OCI-LY7 (cell line): ENCODE data around the gene SPATS2L.

ENCODE experiments used
- CTCF ChIP-seq: fragments of 200-600 bp; sonication (generic); conservative IDR thresholded peaks from 2 replicates; pipeline ENCODE4 v1.5.1; 2014; ENCODE audit warnings: mild to moderate bottlenecking, antibody characterized with exemption, low read length, moderate library complexity, mixed read lengths
- EZH2phosphoT487 ChIP-seq: fragments of 200-600 bp; sonication (generic); IDR thresholded peaks from 2 replicates; pipeline ENCODE4 v1.6.1; 2018; ENCODE audit warnings: low read depth, borderline replicate concordance, mild to moderate bottlenecking, mixed run types, antibody characterized with exemption, low read length, moderate library complexity, mixed read lengths

DNA sequence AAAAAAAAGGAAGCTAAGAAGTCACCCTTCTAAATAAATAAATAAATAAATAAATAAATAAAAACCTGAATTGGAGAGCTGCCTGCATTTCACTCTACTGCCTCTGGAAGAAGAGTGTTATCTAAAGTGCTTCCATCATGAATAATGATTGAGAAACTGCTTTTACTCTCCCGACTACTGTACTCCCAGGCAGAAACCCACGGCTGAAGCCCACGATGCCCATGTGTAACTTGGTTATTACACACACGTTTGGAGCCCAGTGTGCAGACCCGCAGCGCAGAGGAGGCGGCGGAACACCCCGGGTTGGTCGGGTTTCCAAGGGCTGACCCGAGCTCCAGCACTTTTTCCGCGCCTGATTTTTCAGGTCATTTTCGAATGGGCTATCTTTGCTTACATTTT lies 697 bp upstream of the SPATS2L start:
- no peak for TF ChIP-seq CTCF
- no peak for TF ChIP-seq EZH2phosphoT487
